GM23338 (cell line): Measurements from ENCODE around the gene DENND5B. TPM values are rescaled to one million over a fixed set of nuclear protein-coding genes. Genes with fewer than 3 reads are reported as not detected.

Experiments
- ATAC-seq: fragments of 200-7000 bp; cut with Tn5 transposase; 3 replicates; pipeline ENCODE4 v1.9.1; 2020
- DNase-seq: peaks from one replicate; pipeline ENCODE4 v3.0.0-alpha.2; 2015; ENCODE audit warnings: low spot score
- H2AFZ ChIP-seq: fragments of 200-600 bp; sonication (generic); 2 replicates; pipeline ENCODE4 v1.8.0; 2016; ENCODE audit warnings: antibody characterized with exemption, mild to moderate bottlenecking, moderate library complexity
- H3F3A ChIP-seq: fragments of 200-600 bp; sonication (generic); replicated peaks from 2 replicates; pipeline ENCODE4 v1.8.0; 2017; ENCODE audit warnings: antibody characterized with exemption, mixed run types, low read depth
- H3K27ac ChIP-seq: fragments of 200-600 bp; sonication (generic); 2 replicates; pipeline ENCODE4 v1.6.1; 2016; ENCODE audit warnings: low read depth
- H3K27me3 ChIP-seq: fragments of 200-600 bp; sonication (generic); 2 replicates; pipeline ENCODE4 v1.8.0; 2016; ENCODE audit warnings: mild to moderate bottlenecking, mixed run types, moderate library complexity; ENCODE audit not compliant: insufficient read depth
- H3K36me3 ChIP-seq: fragments of 200-600 bp; sonication (generic); 2 replicates; pipeline ENCODE4 v1.8.0; 2016; ENCODE audit warnings: mild to moderate bottlenecking; ENCODE audit not compliant: insufficient read depth
- H3K4me1 ChIP-seq: fragments of 200-600 bp; sonication (generic); 2 replicates; pipeline ENCODE4 v1.8.0; 2016; ENCODE audit warnings: mild to moderate bottlenecking, moderate library complexity; ENCODE audit not compliant: insufficient read depth
- H3K4me2 ChIP-seq: fragments of 200-600 bp; sonication (generic); 2 replicates; pipeline ENCODE4 v1.7.1; 2017; ENCODE audit warnings: mixed run types
- H3K4me3 ChIP-seq: fragments of 200-600 bp; sonication (generic); 2 replicates; pipeline ENCODE4 v1.6.1; 2016; ENCODE audit warnings: mixed run types
- H3K79me2 ChIP-seq: fragments of 200-600 bp; sonication (generic); replicated peaks from 2 replicates; pipeline ENCODE4 v1.8.0; 2017; ENCODE audit warnings: mild to moderate bottlenecking; ENCODE audit not compliant: insufficient read depth
- H3K9me2 ChIP-seq: fragments of 200-600 bp; sonication (generic); 2 replicates; pipeline ENCODE4 v1.8.0; 2017; ENCODE audit not compliant: insufficient read depth
- H4K20me1 ChIP-seq: fragments of 200-600 bp; sonication (generic); replicated peaks from 2 replicates; pipeline ENCODE4 v1.8.0; 2017; ENCODE audit warnings: mild to moderate bottlenecking; ENCODE audit not compliant: insufficient read depth
- H3K27ac Mint-ChIP-seq: 2 replicates; pipeline ENCODE4 v1.8.0; 2020; ENCODE audit warnings: inconsistent platforms, mild to moderate bottlenecking, moderate library complexity, mixed read lengths
- H3K27me3 Mint-ChIP-seq: 3 replicates; pipeline ENCODE4 v1.8.0; 2022; ENCODE audit warnings: low read depth, mild to moderate bottlenecking, moderate library complexity, mixed read lengths, inconsistent platforms; ENCODE audit not compliant: insufficient read depth, poor library complexity
- H3K36me3 Mint-ChIP-seq: 3 replicates; pipeline ENCODE4 v1.8.0; 2021; ENCODE audit warnings: low read depth, mild to moderate bottlenecking, inconsistent platforms, moderate library complexity, mixed read lengths
- H3K4me1 Mint-ChIP-seq: 3 replicates; pipeline ENCODE4 v1.8.0; 2020; ENCODE audit warnings: mild to moderate bottlenecking, inconsistent platforms, mixed read lengths
- H3K4me3 Mint-ChIP-seq: 3 replicates; pipeline ENCODE4 v1.8.0; 2021; ENCODE audit warnings: moderate library complexity, mild to moderate bottlenecking, inconsistent platforms, mixed read lengths
- H3K9me3 Mint-ChIP-seq: 3 replicates; pipeline ENCODE4 v1.8.0; 2020; ENCODE audit warnings: moderate library complexity, mild to moderate bottlenecking, inconsistent platforms, mixed read lengths
- CREB1 ChIP-seq: fragments of 250-450 bp; sonication (Bioruptor Pico); IDR thresholded peaks from 2 replicates; pipeline ENCODE4 v1.5.0; 2020; ENCODE audit warnings: low read depth, mild to moderate bottlenecking, moderate library complexity
- CTCF ChIP-seq, 2 experiments: fragments of 200-600 bp in 1 of 2; sonication (generic) in 1 of 2; conservative IDR thresholded peaks; 2 replicates each; pipeline versions ENCODE4 v1.5.1 to v1.6.1; 2016 to 2017; ENCODE audit warnings: antibody characterized with exemption in 2 of 2, low read depth in 2 of 2, mild to moderate bottlenecking in 2 of 2, moderate library complexity in 1 of 2
- ETS1 ChIP-seq: IDR thresholded peaks from 2 replicates; pipeline ENCODE4 v1.6.1; 2016; ENCODE audit warnings: antibody characterized with exemption
- EZH2 ChIP-seq: fragments of 200-600 bp; sonication (generic); IDR thresholded peaks from one replicate; pipeline ENCODE4 v1.8.0; 2017; ENCODE audit warnings: antibody characterized with exemption, mild to moderate bottlenecking, low read depth; ENCODE audit not compliant: unreplicated experiment
- EZH2phosphoT487 ChIP-seq: fragments of 200-600 bp; sonication (generic); IDR thresholded peaks from one replicate; pipeline ENCODE4 v1.8.1; 2018; ENCODE audit warnings: antibody characterized with exemption; ENCODE audit not compliant: unreplicated experiment
- JUNB ChIP-seq: IDR thresholded peaks from one replicate; pipeline ENCODE4 v1.6.1; 2016; ENCODE audit warnings: antibody characterized with exemption; ENCODE audit not compliant: unreplicated experiment
- NANOG ChIP-seq: IDR thresholded peaks from 2 replicates; pipeline ENCODE4 v1.6.1; 2016; ENCODE audit warnings: antibody characterized with exemption, borderline replicate concordance
- POLR2AphosphoS5 ChIP-seq: IDR thresholded peaks from 2 replicates; pipeline ENCODE4 v1.6.1; 2016; ENCODE audit warnings: antibody characterized with exemption, low read depth
- REST ChIP-seq: IDR thresholded peaks from one replicate; pipeline ENCODE4 v1.6.1; 2018; ENCODE audit warnings: antibody characterized with exemption; ENCODE audit not compliant: unreplicated experiment
- STAT1 ChIP-seq: IDR thresholded peaks from one replicate; pipeline ENCODE4 v1.6.1; 2016; ENCODE audit warnings: antibody characterized with exemption; ENCODE audit not compliant: unreplicated experiment
- ZNF114 ChIP-seq: fragments of 250-450 bp; sonication (Bioruptor Pico); IDR thresholded peaks from 2 replicates; pipeline ENCODE4 v1.5.0; 2020; ENCODE audit warnings: mild to moderate bottlenecking, moderate library complexity
- ZNF462 ChIP-seq: fragments of 250-450 bp; sonication (Bioruptor Pico); IDR thresholded peaks from 2 replicates; pipeline ENCODE4 v1.5.0; 2020; ENCODE audit warnings: mild to moderate bottlenecking, moderate library complexity
- polyA plus RNA-seq: library from polyadenylated mRNA; unstranded; fragments of >200 nt; fragmentation: Nextera tagmentation; extraction: Ambion mirVana; gene quantifications from 2 replicates; pipeline ENCODE4 v1.2.1, GENCODE V29; 2016
- total RNA-seq: library from RNA; depleted of rRNA; stranded (reverse); fragments of >200 nt; shearing (Covaris generic); gene quantifications from 2 replicates; pipeline ENCODE4 v1.2.3, GENCODE V29; 2014

Gene DENND5B
- total and polyA plus RNA-seq, 2 experiments from 2014 or later: 6.5 to 17.2 TPM

GRCh38 chr12:31477687-31478086 lies 113.2 kb downstream of the DENND5B start:
- H3K4me3 Mint-ChIP-seq: no peak overlapping the region

More at GRCh38 chr12:31477687-31478086, 113.2 kb downstream of the DENND5B start:
- Histone ChIP-seq H3K27ac (no peak overlapping the region), H3K4me1 (peaks cover 9% of the 10 kb centered on the region; the same call in 1 of the 2 replicates), H2AFZ (no peak overlapping the region), H3K36me3 (no peaks in the 10 kb centered on the region), H3K27me3 (no peaks in the 10 kb centered on the region), H3K9me2 (no peaks in the 10 kb centered on the region), H3K79me2 (no peaks in the 10 kb centered on the region), H4K20me1 (no peaks in the 10 kb centered on the region), H3K4me3 (no peak overlapping the region), H3K4me2 (no peak overlapping the region), H3F3A (no peaks in the 10 kb centered on the region; the same call in 1 of the 2 replicates)
- Mint-ChIP-seq H3K9me3 (no peaks in the 10 kb centered on the region), H3K4me1 (peaks cover 18% of the 10 kb centered on the region), H3K27ac (no peak overlapping the region), H3K27me3 (no peaks in the 10 kb centered on the region), H3K36me3 (no peaks in the 10 kb centered on the region)
- TF ChIP-seq REST (no peak), STAT1 (no peak), ZNF462 (CRISPR knock-in tag) (no peak), NANOG (no peak), ZNF114 (no peak), EZH2 (no peak), ETS1 (no peak), JUNB (no peak), POLR2AphosphoS5 (no peak), EZH2phosphoT487 (no peak), CREB1 (no peak), CTCF (conservative IDR thresholded peaks at IDR 0.05; ENCODE audit: low read depth in 2 of 2) (no peak)
- no peak for ATAC-seq
- DNase-seq: no peak
